PC-3 (cell line): ENCODE measurements around the gene EIF4G1. TPM values are rescaled to one million over a fixed set of nuclear protein-coding genes. Genes with fewer than 3 reads are reported as not detected.

Experiments used
- ATAC-seq: fragments of 200-7000 bp; cut with Tn5 transposase; 2 replicates; pipeline ENCODE4 v1.9.1; 2020; ENCODE audit warnings: mild to moderate bottlenecking, moderate library complexity
- BruUV-seq: library from RNA; stranded (reverse); fragments of 400-500 nt; replicated peaks from 2 replicates; lab custom pipeline; 2021; lab: Mats Ljungman, UMichigan
- CTCF ChIA-PET: fragments of 300-600 bp; sonication (Branson Sonifier 250); formaldehyde crosslinking; loops from one replicate; lab custom pipeline; 2022; ENCODE audit warnings: antibody characterized with exemption; lab: Charles Lee
- POLR2A ChIA-PET: fragments of 300-600 bp; sonication (Branson Sonifier 250); formaldehyde crosslinking; loops from one replicate; lab custom pipeline; 2022; ENCODE audit warnings: antibody characterized with exemption; ENCODE audit not compliant: unreplicated experiment; lab: Charles Lee
- DNase-seq: peaks from one replicate; pipeline ENCODE4 v3.0.0-alpha.2; 2015
- H2AFZ ChIP-seq: fragments of 300-600 bp; sonication (generic); 2 replicates; pipeline ENCODE4 v1.6.0; 2016; ENCODE audit warnings: antibody characterized with exemption, low read length
- H3F3A ChIP-seq: fragments of 300-600 bp; sonication (generic); one replicate; pipeline ENCODE4 v1.6.0; 2017; ENCODE audit warnings: antibody characterized with exemption, low read length, control low read depth, mild to moderate bottlenecking; ENCODE audit not compliant: unreplicated experiment
- H3K27ac ChIP-seq: fragments of 300-600 bp; sonication (generic); 2 replicates; pipeline ENCODE4 v1.5.1; 2016; ENCODE audit warnings: mild to moderate bottlenecking, low read length
- H3K27me3 ChIP-seq: fragments of 300-600 bp; sonication (generic); 2 replicates; pipeline ENCODE4 v1.6.1; 2016; ENCODE audit warnings: low read length, mixed read lengths
- H3K36me3 ChIP-seq: fragments of 300-600 bp; sonication (generic); 2 replicates; pipeline ENCODE4 v1.6.1; 2016; ENCODE audit warnings: low read depth, mixed run types, low read length, mixed read lengths
- H3K4me1 ChIP-seq: fragments of 300-600 bp; sonication (generic); 2 replicates; pipeline ENCODE4 v1.5.1; 2016; ENCODE audit warnings: low read length; ENCODE audit not compliant: insufficient read depth
- H3K4me2 ChIP-seq: fragments of 300-600 bp; sonication (generic); 2 replicates; pipeline ENCODE4 v1.6.0; 2016; ENCODE audit warnings: low read length
- H3K4me3 ChIP-seq: fragments of 300-600 bp; sonication (generic); 2 replicates; pipeline ENCODE4 v1.5.1; 2016; ENCODE audit warnings: mild to moderate bottlenecking, low read length, mixed read lengths
- H3K79me2 ChIP-seq: fragments of 300-600 bp; sonication (generic); 2 replicates; pipeline ENCODE4 v1.6.1; 2017; ENCODE audit warnings: low read length, mixed read lengths
- H3K9ac ChIP-seq: fragments of 300-600 bp; sonication (generic); 2 replicates; pipeline ENCODE4 v1.6.0; 2016; ENCODE audit warnings: mild to moderate bottlenecking, low read length
- H3K9me2 ChIP-seq: fragments of 300-600 bp; sonication (generic); replicated peaks from 2 replicates; pipeline ENCODE4 v1.6.1; 2016; ENCODE audit warnings: mixed run types, low read length, mixed read lengths
- H3K9me3 ChIP-seq: fragments of 300-600 bp; sonication (generic); 2 replicates; pipeline ENCODE4 v1.6.1; 2016; ENCODE audit warnings: low read length, mixed read lengths
- H4K20me1 ChIP-seq: fragments of 300-600 bp; sonication (generic); 2 replicates; pipeline ENCODE4 v1.6.1; 2016; ENCODE audit warnings: low read length, mixed read lengths
- CTCF ChIP-seq: fragments of 300-600 bp; sonication (generic); conservative IDR thresholded peaks from 2 replicates; pipeline ENCODE4 v1.5.1; 2017; ENCODE audit warnings: antibody characterized with exemption, low read depth, mild to moderate bottlenecking, low read length
- EZH2 ChIP-seq: fragments of 300-600 bp; sonication (generic); IDR thresholded peaks from one replicate; pipeline ENCODE4 v1.6.1; 2017; ENCODE audit warnings: antibody characterized with exemption, mild to moderate bottlenecking, low read length; ENCODE audit not compliant: unreplicated experiment
- EZH2phosphoT487 ChIP-seq: fragments of 300-600 bp; sonication (generic); IDR thresholded peaks from 2 replicates; pipeline ENCODE4 v1.6.1; 2018; ENCODE audit warnings: mild to moderate bottlenecking, antibody characterized with exemption, low read length, borderline replicate concordance
- intact Hi-C: fragments of 100-400 bp; cut with micrococcal nuclease; formaldehyde crosslinking; loops from 2 replicates; pipeline ENCODE4 v1.9.0; 2023
- total RNA-seq: library from RNA; depleted of rRNA; stranded (reverse); fragments of >200 nt; gene quantifications from 2 replicates; pipeline ENCODE4 v1.2.3, GENCODE V29; 2014

The EIF4G1 gene
- total RNA-seq, 1 experiment from 2014 or later = 463 TPM

GRCh38 chr3:184320104-184320445, 5.7 kb downstream of the EIF4G1 start:
- H3K4me3 ChIP-seq = peak overlapping the region; percentile 52
- CTCF ChIA-PET = interaction anchor here (0.8 to 0.9 kb wide), 2 partner anchors 14 to 26 kb away, joined by 5 read pairs; no protein-coding TSS in a partner anchor
- no peaks in the 10 kb centered on the region for H3F3A ChIP-seq
- peak overlapping the region; percentile 81 for H3K4me2 ChIP-seq
- DNase-seq = peak; percentile 98
- intact Hi-C loops = loop anchor here (1.0 kb wide), 1 partner anchor 12 kb away; no protein-coding TSS in a partner anchor
- POLR2A ChIA-PET = interaction anchor here (0.5 kb wide), 1 partner anchor 168 kb away, joined by 8 read pairs; no protein-coding TSS in a partner anchor
- H3K4me1 ChIP-seq = peaks cover 40% of the 10 kb centered on the region
- BruUV-seq = no TSS peak
- H3K9me2 ChIP-seq = no peaks in the 10 kb centered on the region
- peak overlapping the region; percentile 46; the same call in 1 of the 2 replicates for H3K9ac ChIP-seq
- peak overlapping the region; percentile 88 for H3K27ac ChIP-seq
- ATAC-seq = peak; percentile 80
- H3K36me3 ChIP-seq = peaks cover 73% of the 10 kb centered on the region
- H3K9me3 ChIP-seq = no peaks in the 10 kb centered on the region
- no peaks in the 10 kb centered on the region for H3K27me3 ChIP-seq
- H4K20me1 ChIP-seq = peaks cover 76% of the 10 kb centered on the region
- H3K79me2 ChIP-seq = peaks cover 93% of the 10 kb centered on the region
- H2AFZ ChIP-seq = no peak overlapping the region
- TF ChIP-seq EZH2 (no peak), CTCF (no peak), EZH2phosphoT487 (no peak)

- Histone ChIP-seq H3K79me2 (peaks cover 88% of the 10 kb centered on the region), H3K4me1 (peaks cover 36% of the 10 kb centered on the region), H2AFZ (no peak overlapping the region), H3K9me2 (no peaks in the 10 kb centered on the region), H3K4me2 (no peak overlapping the region), H3F3A (no peaks in the 10 kb centered on the region), H3K27me3 (no peaks in the 10 kb centered on the region), H3K36me3 (peaks cover 81% of the 10 kb centered on the region), H3K9me3 (no peaks in the 10 kb centered on the region), H3K4me3 (no peak overlapping the region), H3K9ac (no peak overlapping the region), H3K27ac (no peak overlapping the region), H4K20me1 (peaks cover 65% of the 10 kb centered on the region)
- no peak for ATAC-seq
- intact Hi-C loops = no loop called here
- no peak for DNase-seq
- CTCF ChIA-PET = no interaction called here
- BruUV-seq = TSS peak; percentile 6
- TF ChIP-seq EZH2phosphoT487 (no peak), CTCF (no peak)
- POLR2A ChIA-PET = no interaction called here
Measured at GRCh38 chr3:184321666-184322065, 7.3 kb downstream of the EIF4G1 start.

- no peak overlapping the region for H3K27ac ChIP-seq
- H3K4me1 ChIP-seq = peaks cover 24% of the 10 kb centered on the region
- H3K9me2 ChIP-seq = no peaks in the 10 kb centered on the region
- H3K27me3 ChIP-seq = no peaks in the 10 kb centered on the region
- H3K4me3 ChIP-seq = no peak overlapping the region
- ChIA-PET POLR2A (no interaction called here), CTCF (no interaction called here)
- no peak overlapping the region for H3K4me2 ChIP-seq
- DNase-seq (no peak), ATAC-seq (no peak)
- no peak overlapping the region for H3K9ac ChIP-seq
- no TSS peak for BruUV-seq
- peaks cover 53% of the 10 kb centered on the region for H4K20me1 ChIP-seq
- no peaks in the 10 kb centered on the region for H3K9me3 ChIP-seq
- H3K36me3 ChIP-seq = peaks cover 81% of the 10 kb centered on the region
- peaks cover 86% of the 10 kb centered on the region for H3K79me2 ChIP-seq
- intact Hi-C loops = no loop called here
- TF ChIP-seq EZH2phosphoT487 (no peak), CTCF (no peak), EZH2 (no peak)
- H2AFZ ChIP-seq = no peak overlapping the region
- no peaks in the 10 kb centered on the region for H3F3A ChIP-seq
Measured at GRCh38 chr3:184322731-184323487, 8.5 kb downstream of the EIF4G1 start.
